ENCODE measurements around the gene PER2.
"Not testable (repeated sequence)": the region's sequence is repeated elsewhere in the genome, so short reads cannot be mapped to it uniquely, and the experiment has no call there.

The PER2 gene

GRCh38 chr2:238287737-238288649 lies at the start of gene PER2:
PER2 (minus strand) TSS chr2:238288610; CDS start chr2:238277936, 10,674 bp downstream.
- H3K9me3 ChIP-seq (ENCODE audit: control insufficient read depth in 2 of 2, low read length in 2 of 2) = no peaks in the 10 kb centered on the region
- H3K36me3 ChIP-seq (ENCODE audit: control insufficient read depth in 2 of 2, insufficient read depth in 2 of 2, low read length in 2 of 2) = no peaks in the 10 kb centered on the region
- H3K4me3 ChIP-seq (ENCODE audit: low read length in 2 of 2) = peak within 1 kb of the TSS; percentile 88 to 97
- no peaks in the 10 kb centered on the region for H3K27me3 ChIP-seq (ENCODE audit: control insufficient read depth in 1 of 2, insufficient read depth in 2 of 2, low read length in 2 of 2)
- H3K27ac ChIP-seq (ENCODE audit: low read length) = peak within 1 kb of the TSS; percentile 98
- peak within 1 kb of the TSS; percentile 95 to 99 for H3K9ac ChIP-seq (ENCODE audit: low read length in 2 of 2)
- peaks cover 56% of the 10 kb centered on the region for H3K4me1 ChIP-seq (ENCODE audit: control insufficient read depth, insufficient read depth, low read length)

GRCh38 chr2:238337846-238338245 lies 49.4 kb upstream of the PER2 start:
- Histone ChIP-seq H3K4me3 (ENCODE audit: low read length in 2 of 2) (no peak overlapping the region), H3K27ac (ENCODE audit: low read length) (no peak overlapping the region), H3K36me3 (ENCODE audit: control insufficient read depth in 2 of 2, insufficient read depth in 2 of 2, low read length in 2 of 2) (peaks cover 9 to 19% of the 10 kb centered on the region in 2 donors), H3K9ac (ENCODE audit: low read length in 2 of 2) (no peak overlapping the region), H3K27me3 (ENCODE audit: control insufficient read depth in 1 of 2, insufficient read depth in 2 of 2, low read length in 2 of 2) (no peaks in the 10 kb centered on the region), H3K4me1 (ENCODE audit: control insufficient read depth, insufficient read depth, low read length) (peaks cover 3% of the 10 kb centered on the region), H3K9me3 (ENCODE audit: control insufficient read depth in 2 of 2, low read length in 2 of 2) (no peaks in the 10 kb centered on the region)

- H3K27ac ChIP-seq (ENCODE audit: low read length) = no peak overlapping the region
- peaks cover 3% of the 10 kb centered on the region for H3K4me1 ChIP-seq (ENCODE audit: control insufficient read depth, insufficient read depth, low read length)
- H3K36me3 ChIP-seq (ENCODE audit: control insufficient read depth in 2 of 2, insufficient read depth in 2 of 2, low read length in 2 of 2) = peaks cover 9 to 19% of the 10 kb centered on the region in 2 donors
- H3K4me3 ChIP-seq (ENCODE audit: low read length in 2 of 2) = no peak overlapping the region
- H3K9ac ChIP-seq (ENCODE audit: low read length in 2 of 2) = no peak overlapping the region
- H3K27me3 ChIP-seq (ENCODE audit: control insufficient read depth in 1 of 2, insufficient read depth in 2 of 2, low read length in 2 of 2) = no peaks in the 10 kb centered on the region
- no peaks in the 10 kb centered on the region for H3K9me3 ChIP-seq (ENCODE audit: control insufficient read depth in 2 of 2, low read length in 2 of 2)
Observed at GRCh38 chr2:238336793-238337444, 48.5 kb upstream of the PER2 start.

GRCh38 chr2:238336151-238336550 lies 47.7 kb upstream of the PER2 start:
- H3K9me3 ChIP-seq (ENCODE audit: control insufficient read depth in 2 of 2, low read length in 2 of 2) = no peaks in the 10 kb centered on the region
- H3K4me1 ChIP-seq (ENCODE audit: control insufficient read depth, insufficient read depth, low read length) = peaks cover 3% of the 10 kb centered on the region
- H3K4me3 ChIP-seq (ENCODE audit: low read length in 2 of 2) = no peak overlapping the region
- peaks cover 9 to 19% of the 10 kb centered on the region in 2 donors for H3K36me3 ChIP-seq (ENCODE audit: control insufficient read depth in 2 of 2, insufficient read depth in 2 of 2, low read length in 2 of 2)
- no peaks in the 10 kb centered on the region for H3K27me3 ChIP-seq (ENCODE audit: control insufficient read depth in 1 of 2, insufficient read depth in 2 of 2, low read length in 2 of 2)
- H3K27ac ChIP-seq (ENCODE audit: low read length) = no peak overlapping the region
- no peak overlapping the region for H3K9ac ChIP-seq (ENCODE audit: low read length in 2 of 2)

GRCh38 chr2:238335591-238335990 lies 47.2 kb upstream of the PER2 start:
- peaks cover 9 to 19% of the 10 kb centered on the region in 2 donors for H3K36me3 ChIP-seq (ENCODE audit: control insufficient read depth in 2 of 2, insufficient read depth in 2 of 2, low read length in 2 of 2)
- H3K4me3 ChIP-seq (ENCODE audit: low read length in 2 of 2); H3K4me1 ChIP-seq (ENCODE audit: control insufficient read depth, insufficient read depth, low read length); H3K9ac ChIP-seq (ENCODE audit: low read length in 2 of 2); H3K9me3 ChIP-seq (ENCODE audit: control insufficient read depth in 2 of 2, low read length in 2 of 2); H3K27me3 ChIP-seq (ENCODE audit: control insufficient read depth in 1 of 2, insufficient read depth in 2 of 2, low read length in 2 of 2); H3K27ac ChIP-seq (ENCODE audit: low read length): not testable (repeated sequence)

GRCh38 chr2:238334885-238335284 lies 46.5 kb upstream of the PER2 start:
- Histone ChIP-seq H3K27me3 (ENCODE audit: control insufficient read depth in 1 of 2, insufficient read depth in 2 of 2, low read length in 2 of 2) (no peaks in the 10 kb centered on the region), H3K9me3 (ENCODE audit: control insufficient read depth in 2 of 2, low read length in 2 of 2) (no peaks in the 10 kb centered on the region), H3K36me3 (ENCODE audit: control insufficient read depth in 2 of 2, insufficient read depth in 2 of 2, low read length in 2 of 2) (peaks cover 14 to 22% of the 10 kb centered on the region in 2 donors), H3K9ac (ENCODE audit: low read length in 2 of 2) (no peak overlapping the region), H3K27ac (ENCODE audit: low read length) (no peak overlapping the region), H3K4me1 (ENCODE audit: control insufficient read depth, insufficient read depth, low read length) (no peaks in the 10 kb centered on the region), H3K4me3 (ENCODE audit: low read length in 2 of 2) (no peak overlapping the region)

- Histone ChIP-seq H3K36me3 (ENCODE audit: control insufficient read depth in 2 of 2, insufficient read depth in 2 of 2, low read length in 2 of 2) (peaks cover 24% of the 10 kb centered on the region in 2 donors), H3K4me1 (ENCODE audit: control insufficient read depth, insufficient read depth, low read length) (no peaks in the 10 kb centered on the region), H3K4me3 (ENCODE audit: low read length in 2 of 2) (no peak overlapping the region), H3K9ac (ENCODE audit: low read length in 2 of 2) (no peak overlapping the region), H3K27me3 (ENCODE audit: control insufficient read depth in 1 of 2, insufficient read depth in 2 of 2, low read length in 2 of 2) (no peaks in the 10 kb centered on the region), H3K9me3 (ENCODE audit: control insufficient read depth in 2 of 2, low read length in 2 of 2) (no peaks in the 10 kb centered on the region), H3K27ac (ENCODE audit: low read length) (no peak overlapping the region)
Observed at GRCh38 chr2:238331916-238332315, 43.5 kb upstream of the PER2 start.

- Histone ChIP-seq H3K27me3 (ENCODE audit: control insufficient read depth in 1 of 2, insufficient read depth in 2 of 2, low read length in 2 of 2) (no peaks in the 10 kb centered on the region), H3K27ac (ENCODE audit: low read length) (no peak overlapping the region), H3K9ac (ENCODE audit: low read length in 2 of 2) (no peak overlapping the region), H3K4me3 (ENCODE audit: low read length in 2 of 2) (no peak overlapping the region), H3K36me3 (ENCODE audit: control insufficient read depth in 2 of 2, insufficient read depth in 2 of 2, low read length in 2 of 2) (peaks cover 20 to 24% of the 10 kb centered on the region in 2 donors), H3K4me1 (ENCODE audit: control insufficient read depth, insufficient read depth, low read length) (no peaks in the 10 kb centered on the region), H3K9me3 (ENCODE audit: control insufficient read depth in 2 of 2, low read length in 2 of 2) (no peaks in the 10 kb centered on the region)
Observed at GRCh38 chr2:238330391-238330790, 42.0 kb upstream of the PER2 start.

- H3K4me1 ChIP-seq (ENCODE audit: control insufficient read depth, insufficient read depth, low read length) = no peaks in the 10 kb centered on the region
- H3K4me3 ChIP-seq (ENCODE audit: low read length in 2 of 2) = no peak overlapping the region
- H3K27me3 ChIP-seq (ENCODE audit: control insufficient read depth in 1 of 2, insufficient read depth in 2 of 2, low read length in 2 of 2) = no peaks in the 10 kb centered on the region
- no peaks in the 10 kb centered on the region for H3K9me3 ChIP-seq (ENCODE audit: control insufficient read depth in 2 of 2, low read length in 2 of 2)
- H3K27ac ChIP-seq (ENCODE audit: low read length) = no peak overlapping the region
- no peak overlapping the region for H3K9ac ChIP-seq (ENCODE audit: low read length in 2 of 2)
- H3K36me3 ChIP-seq (ENCODE audit: control insufficient read depth in 2 of 2, insufficient read depth in 2 of 2, low read length in 2 of 2) = peaks cover 18 to 20% of the 10 kb centered on the region in 2 donors
Observed at GRCh38 chr2:238327751-238328150, 39.3 kb upstream of the PER2 start.

- H3K4me1 ChIP-seq (ENCODE audit: control insufficient read depth, insufficient read depth, low read length) = peaks cover under 1% of the 10 kb centered on the region
- no peaks in the 10 kb centered on the region for H3K27me3 ChIP-seq (ENCODE audit: control insufficient read depth in 1 of 2, insufficient read depth in 2 of 2, low read length in 2 of 2)
- no peaks in the 10 kb centered on the region for H3K9me3 ChIP-seq (ENCODE audit: control insufficient read depth in 2 of 2, low read length in 2 of 2)
- H3K27ac ChIP-seq (ENCODE audit: low read length) = no peak overlapping the region
- H3K4me3 ChIP-seq (ENCODE audit: low read length in 2 of 2) = no peak overlapping the region
- peaks cover 18 to 20% of the 10 kb centered on the region in 2 donors for H3K36me3 ChIP-seq (ENCODE audit: control insufficient read depth in 2 of 2, insufficient read depth in 2 of 2, low read length in 2 of 2)
- H3K9ac ChIP-seq (ENCODE audit: low read length in 2 of 2) = no peak overlapping the region
Observed at GRCh38 chr2:238326801-238327365, 38.5 kb upstream of the PER2 start.

Data from stomach smooth muscle (tissue), 2 donors.